NCI-H2196 (cell line): ENCODE data around the gene GLDC.
"Not testable (repeated sequence)": the region's sequence is repeated elsewhere in the genome, so short reads cannot be mapped to it uniquely, and the experiment has no call there.

Experiments used
- DNase-seq: peaks from one replicate; lab custom pipeline; 2025; ENCODE audit not compliant: unreplicated experiment; lab: John Stamatoyannopoulos, UW

The GLDC gene

GRCh38 chr9:6575324-6576034 lies 70.0 kb downstream of the GLDC start:
- no peak for DNase-seq

- DNase-seq: no peak
These were observed 78.4 kb downstream of the GLDC start for GRCh38 chr9:6567140-6567591.

GRCh38 chr9:6566409-6567139 lies 79.0 kb downstream of the GLDC start:
- DNase-seq: no peak

- DNase-seq: no peak
These were observed 80.2 kb downstream of the GLDC start for GRCh38 chr9:6565312-6565711.

GRCh38 chr9:6564868-6565267 lies 80.7 kb downstream of the GLDC start:
- no peak for DNase-seq

GRCh38 chr9:6564360-6564759 lies 81.2 kb downstream of the GLDC start:
- no peak for DNase-seq

- DNase-seq: no peak
These were observed 82.6 kb downstream of the GLDC start for GRCh38 chr9:6562871-6563430.

- DNase-seq: no peak
These were observed 83.3 kb downstream of the GLDC start for GRCh38 chr9:6562201-6562600.

GRCh38 chr9:6557883-6558616 lies 87.5 kb downstream of the GLDC start:
- peak; percentile 62 for DNase-seq

- no peak for DNase-seq
These were observed 91.7 kb downstream of the GLDC start for GRCh38 chr9:6553866-6554265.

- DNase-seq: peak; percentile 49
These were observed 92.9 kb downstream of the GLDC start for GRCh38 chr9:6552498-6553121.

GRCh38 chr9:6552033-6552432 lies 93.5 kb downstream of the GLDC start:
- peak; percentile 95 for DNase-seq

GRCh38 chr9:6551136-6551535 lies 94.4 kb downstream of the GLDC start:
- DNase-seq: peak; percentile 78

- peak; percentile 51 for DNase-seq
These were observed 96.3 kb downstream of the GLDC start for GRCh38 chr9:6549106-6549800.

GRCh38 chr9:6545017-6545691 lies 100.4 kb downstream of the GLDC start:
- DNase-seq: no peak

GRCh38 chr9:6543204-6543603 lies 102.3 kb downstream of the GLDC start:
- DNase-seq: no peak

- DNase-seq: not testable (repeated sequence)
These were observed 102.9 kb downstream of the GLDC start for GRCh38 chr9:6542617-6543016.

- DNase-seq: no peak
These were observed 106.9 kb downstream of the GLDC start for GRCh38 chr9:6538666-6539071.

- DNase-seq: no peak
These were observed 109.9 kb downstream of the GLDC start for GRCh38 chr9:6535594-6535993.
